ENCODE data around the gene ADGRG3. TPM values are rescaled to one million over a fixed set of nuclear protein-coding genes. Genes with fewer than 3 reads are reported as not detected.
A peak's percentile ranks its signal among the peaks of the same experiment; 100 is the strongest.

The ADGRG3 gene
- total and polyA plus RNA-seq, 2 of the 13 experiments (the other 11 are each of a cell fraction or from before 2014, with no cell fraction given) = 2.7 to 11.8 TPM

GRCh38 chr16:57635266-57636097 is 32.6 kb upstream of the ADGRG3 start (continued):
- TF ChIP-seq SNAPC2 (CRISPR knock-in tag; IDR thresholded peaks at IDR 0.05) (no peak), POLR2AphosphoS5 (IDR thresholded peaks at IDR 0.05; ENCODE audit: low read depth, low read length) (peak; percentile 74), HDAC2 (CRISPR knock-in tag; IDR thresholded peaks at IDR 0.05) (peak; percentile 62; the same call in 1 of the 2 replicates), MAFF (IDR thresholded peaks at IDR 0.05; ENCODE audit: low read depth, low read length) (no peak), IRF2 (CRISPR knock-in tag; IDR thresholded peaks at IDR 0.05) (peak; percentile 25; the same call in 1 of the 2 replicates), NBN (conservative IDR thresholded peaks at IDR 0.05) (no peak), FOXJ3 (CRISPR knock-in tag; IDR thresholded peaks at IDR 0.05; ENCODE audit: borderline replicate concordance) (no peak), CREB1 (IDR thresholded peaks at IDR 0.05) (no peak), CREB1 (CRISPR knock-in tag; IDR thresholded peaks at IDR 0.05) (no peak), ZNF232 (CRISPR knock-in tag; IDR thresholded peaks at IDR 0.05; ENCODE audit: borderline replicate concordance) (no peak), ZNF430 (CRISPR knock-in tag; IDR thresholded peaks at IDR 0.05) (no peak), USF2 (IDR thresholded peaks at IDR 0.05; ENCODE audit: low read depth, low read length) (peak; percentile 86), USF2 (CRISPR knock-in tag; IDR thresholded peaks at IDR 0.05; ENCODE audit: borderline replicate concordance) (peak; percentile 87; the same call in 1 of the 2 replicates), ZNF280B (CRISPR knock-in tag; IDR thresholded peaks at IDR 0.05; ENCODE audit: borderline replicate concordance) (peak; percentile 80), ZSCAN31 (CRISPR knock-in tag; IDR thresholded peaks at IDR 0.05; ENCODE audit: low read depth) (no peak), ZNF577 (CRISPR knock-in tag; IDR thresholded peaks at IDR 0.05; ENCODE audit: borderline replicate concordance, low read depth) (no peak), POLR2A (IDR thresholded peaks at IDR 0.05; ENCODE audit: insufficient read depth in 1 of 2, low read depth in 2 of 2, low read length in 2 of 2) (peak; percentile 69 to 82), CENPBD1 (CRISPR knock-in tag; IDR thresholded peaks at IDR 0.05; ENCODE audit: borderline replicate concordance, low read depth) (no peak), GATA4 (IDR thresholded peaks at IDR 0.05; ENCODE audit: borderline replicate concordance, low read depth) (0 out of 2 replicates have a peak, but pooled peaks have one; percentile 14), GFI1 (CRISPR knock-in tag; IDR thresholded peaks at IDR 0.05; ENCODE audit: borderline replicate concordance) (no peak), CENPT (CRISPR knock-in tag; IDR thresholded peaks at IDR 0.05; ENCODE audit: low read depth) (no peak), ZNF101 (CRISPR knock-in tag; IDR thresholded peaks at IDR 0.05; ENCODE audit: borderline replicate concordance, low read depth) (no peak), KDM1A (CRISPR knock-in tag; IDR thresholded peaks at IDR 0.05) (no peak), ZNF781 (CRISPR knock-in tag; IDR thresholded peaks at IDR 0.05; ENCODE audit: borderline replicate concordance, not compliant biosample characterization) (no peak)

Measured in HepG2 (cell line).